Heart left ventricle (tissue), 16 donors: ENCODE results near the gene NSG1. TPM values are rescaled to one million over a fixed set of nuclear protein-coding genes. Genes with fewer than 3 reads are reported as not detected.
"Not testable (repeated sequence)": the region's sequence is repeated elsewhere in the genome, so short reads cannot be mapped to it uniquely, and the experiment has no call there.

ENCODE experiments used
- ATAC-seq, 4 donors: fragments of 200-7000 bp; cut with Tn5 transposase; one replicate each; pipeline ENCODE4 v1.9.1; 2020 to 2022; ENCODE audit warnings: moderate library complexity in 4 of 4, mild to moderate bottlenecking in 3 of 4, moderate number of reproducible peaks in 1 of 4
- DNase-seq, 5 donors: peaks; one replicate each; pipeline ENCODE4 v3.0.0-alpha.2; 2020
- H3K27ac ChIP-seq, 12 donors: fragments of 200-600 bp; sonication (generic) in 4 of 12; one replicate each; pipeline versions ENCODE4 v1.5.0 to v1.8.0; 2016 to 2022; ENCODE audit warnings: mild to moderate bottlenecking in 2 of 12
- H3K27me3 ChIP-seq, 9 donors: fragments of 200-600 bp; sonication (generic) in 2 of 9; one replicate each; pipeline versions ENCODE4 v1.5.1 to v1.8.0; 2016 to 2022; ENCODE audit warnings: mild to moderate bottlenecking in 3 of 9
- H3K36me3 ChIP-seq, 9 donors: fragments of 200-600 bp; sonication (generic) in 2 of 9; one replicate each; pipeline versions ENCODE4 v1.5.0 to v1.8.0; 2018 to 2022; ENCODE audit warnings: mild to moderate bottlenecking in 2 of 9
- H3K4me1 ChIP-seq, 12 donors: fragments of 200-600 bp; sonication (generic) in 4 of 12; one replicate each; pipeline versions ENCODE4 v1.5.0 to v1.8.0; 2016 to 2022; ENCODE audit warnings: mild to moderate bottlenecking in 3 of 12
- H3K4me3 ChIP-seq, 12 donors: fragments of 200-600 bp; sonication (generic) in 4 of 12; one replicate each; pipeline versions ENCODE4 v1.5.0 to v1.8.0; 2017 to 2022; ENCODE audit warnings: mild to moderate bottlenecking in 9 of 12, moderate library complexity in 4 of 12
- H3K9me3 ChIP-seq, 12 donors: fragments of 200-600 bp; sonication (generic) in 4 of 12; one replicate each; pipeline versions ENCODE4 v1.5.0 to v1.8.0; 2016 to 2022; ENCODE audit warnings: mild to moderate bottlenecking in 1 of 12
- POLR2A ChIP-seq, 2 donors: fragments of 450-650 bp; IDR thresholded peaks; one replicate each; pipeline ENCODE4 v1.6.1; 2017; ENCODE audit warnings: antibody characterized with exemption in 2 of 2, mild to moderate bottlenecking in 2 of 2, moderate library complexity in 2 of 2
- WGBS, 4 donors: extraction: QIAGEN DNeasy Blood & Tissue Kit in 2 of 4; methylation state at CpG; one replicate each; pipeline versions ENCODE4 v1.1.5 to v1.1.7; 2013 to 2018; 5-methylcytosine and 5-hydroxymethylcytosine counted together
- intact Hi-C, 10 donors: fragments of 100-400 bp; cut with DNase I; formaldehyde crosslinking; loops; one replicate each; pipeline versions ENCODE4 v1.11.1 to v1.14.2; 2022
- polyA plus RNA-seq, 2 donors: library from polyadenylated mRNA; stranded (reverse); fragments of 200-250 nt; gene quantifications; one replicate each; pipeline ENCODE4 v1.2.3, GENCODE V29; 2013
- total RNA-seq, 9 donors: library from RNA; depleted of rRNA in 2 of 9; stranded (reverse); fragments of >200 nt in 2 of 9; fragmentation: NEBNext Ultra II Directional in 3 of 9; extraction: Animal tissue kit (Norgen Biotek cat#: 25700) in 3 of 9; gene quantifications; one replicate each; pipeline versions ENCODE4 v1.1.0 to v1.2.4, GENCODE V29; 2016 to 2023
- TF ChIP-seq, protein P1 (sequence below), 12 donors: fragments of 200-600 bp; sonication (generic) in 4 of 12; IDR thresholded peaks; one replicate each; pipeline versions ENCODE4 v1.5.0 to v1.8.0; 2018 to 2022; ENCODE audit warnings: antibody characterized with exemption in 12 of 12, mild to moderate bottlenecking in 5 of 12
- donor health status: ischemic (EF 13 %, LVEDD 7.1; RV severe dilation, severe dysfunction).
- donor health status: healthy with polysubstance abuse.
- donor health status: DM: no; HTN: yes; CAD: no.
- donor health status: DM: no; HTN: no; CAD: no.
- donor health status: ischemic (EF 25% LVEDD 6.9; RV normal size, moderate dysfunction).
- donor health status: ischemic (EF 25% LVEDD 5.7; RV mildly dilated, moderate dysfunction).
- donor health status: healthy.
- donor health status: DM: yes; HTN: yes; CAD: no.
- donor health status: ischemic (EF 35%, LVEDD 5.7; RV mildly dilated, moderate dysfunction).
- donor health status: nonischemic (EF 11% LVEDD 7.7; RV severe dilation, severe dysfunction).
- donor health status: DM: yes; HTN: yes; CAD: no.
- donor health status: PGD.
- donor health status: ischemic (EF 29% LVEDD 5.4; RV normal size, mild dysfunction).
- donor health status: nonischemic (EF 23%, LVEDD 6.1; RV moderate dilation, normal function).

NSG1 gene
- total and polyA plus RNA-seq, 11 donors, result 2.1 to 19.7 (median 3.4) TPM

- Histone ChIP-seq H3K27me3 (no peaks in the 10 kb centered on the region), H3K9me3 (no peaks in the 10 kb centered on the region), H3K27ac (no peak overlapping the region), H3K4me1 (no peaks in the 10 kb centered on the region), H3K4me3 (no peak overlapping the region), H3K36me3 (peaks cover 0 to 73% (median 62%) of the 10 kb centered on the region in 9 donors)
- peak in 2 of 5 donors; percentile 9 to 10 for DNase-seq
- no peak for ATAC-seq
- intact Hi-C loops, result loop anchor here in 1 of 10 donors (10.0 kb wide), 1 partner anchor 165 kb away; no protein-coding TSS in a partner anchor
- WGBS, 4 donors, result 90 to 97% (median 96%) methylated on average over 12 of the region's 12 CpGs
- TF ChIP-seq POLR2A (IDR thresholded peaks at IDR 0.05), result no peak
- TF ChIP-seq, protein P1, sequence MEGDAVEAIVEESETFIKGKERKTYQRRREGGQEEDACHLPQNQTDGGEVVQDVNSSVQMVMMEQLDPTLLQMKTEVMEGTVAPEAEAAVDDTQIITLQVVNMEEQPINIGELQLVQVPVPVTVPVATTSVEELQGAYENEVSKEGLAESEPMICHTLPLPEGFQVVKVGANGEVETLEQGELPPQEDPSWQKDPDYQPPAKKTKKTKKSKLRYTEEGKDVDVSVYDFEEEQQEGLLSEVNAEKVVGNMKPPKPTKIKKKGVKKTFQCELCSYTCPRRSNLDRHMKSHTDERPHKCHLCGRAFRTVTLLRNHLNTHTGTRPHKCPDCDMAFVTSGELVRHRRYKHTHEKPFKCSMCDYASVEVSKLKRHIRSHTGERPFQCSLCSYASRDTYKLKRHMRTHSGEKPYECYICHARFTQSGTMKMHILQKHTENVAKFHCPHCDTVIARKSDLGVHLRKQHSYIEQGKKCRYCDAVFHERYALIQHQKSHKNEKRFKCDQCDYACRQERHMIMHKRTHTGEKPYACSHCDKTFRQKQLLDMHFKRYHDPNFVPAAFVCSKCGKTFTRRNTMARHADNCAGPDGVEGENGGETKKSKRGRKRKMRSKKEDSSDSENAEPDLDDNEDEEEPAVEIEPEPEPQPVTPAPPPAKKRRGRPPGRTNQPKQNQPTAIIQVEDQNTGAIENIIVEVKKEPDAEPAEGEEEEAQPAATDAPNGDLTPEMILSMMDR (IDR thresholded peaks at IDR 0.05), result no peak
These were observed 33.0 kb downstream of the NSG1 start for GRCh38 chr4:4419896-4420295.

- H3K4me1 ChIP-seq, result no peaks in the 10 kb centered on the region
- ATAC-seq (no peak), DNase-seq (no peak)
- H3K9me3 ChIP-seq, result no peaks in the 10 kb centered on the region
- intact Hi-C loops, result loop anchor here in 1 of 10 donors (10.0 kb wide), 1 partner anchor 166 kb away; no protein-coding TSS in a partner anchor
- TF ChIP-seq, protein P1 (IDR thresholded peaks at IDR 0.05), result no peak
- no peak for TF ChIP-seq POLR2A (IDR thresholded peaks at IDR 0.05)
- H3K36me3 ChIP-seq, result peaks cover 0 to 77% (median 67%) of the 10 kb centered on the region in 9 donors
- H3K4me3 ChIP-seq, result no peak overlapping the region
- no peaks in the 10 kb centered on the region for H3K27me3 ChIP-seq
- WGBS, 4 donors, result 96 to 97% (median 97%) methylated on average over 11 to 12 of the region's 12 CpGs
- no peak overlapping the region for H3K27ac ChIP-seq
These were observed 33.5 kb downstream of the NSG1 start for GRCh38 chr4:4420421-4420820.

DNA sequence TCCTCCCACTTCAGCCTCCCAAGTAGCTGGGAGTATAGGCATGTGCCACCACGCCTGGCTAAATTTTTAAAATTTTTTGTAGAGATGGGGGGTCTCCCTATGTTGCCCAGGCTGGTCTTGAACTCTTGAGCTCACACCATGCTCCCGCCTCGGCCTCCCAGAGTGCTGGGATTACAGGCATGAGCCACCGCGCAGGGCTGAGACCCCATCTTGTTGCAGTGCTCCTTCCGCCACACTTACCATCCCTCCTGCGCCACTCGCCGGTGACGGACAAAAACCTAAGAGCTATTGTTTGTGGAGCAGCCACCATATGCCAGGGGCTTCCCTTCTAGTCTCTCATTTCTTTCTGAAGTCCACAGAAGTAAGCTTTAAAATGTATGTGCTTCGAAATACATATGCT, 34.5 kb downstream of the NSG1 start:
- DNase-seq (no peak), ATAC-seq (no peak)
- H3K4me1 ChIP-seq, result no peaks in the 10 kb centered on the region
- TF ChIP-seq, protein P1 (IDR thresholded peaks at IDR 0.05), result no peak
- TF ChIP-seq POLR2A (IDR thresholded peaks at IDR 0.05), result no peak
- intact Hi-C loops, result loop anchor here in 1 of 10 donors (10.0 kb wide), 1 partner anchor 167 kb away; no protein-coding TSS in a partner anchor
- H3K4me3 ChIP-seq, result no peak overlapping the region
- peaks cover 0 to 81% (median 69%) of the 10 kb centered on the region in 9 donors for H3K36me3 ChIP-seq
- H3K9me3 ChIP-seq, result no peaks in the 10 kb centered on the region
- H3K27me3 ChIP-seq, result no peaks in the 10 kb centered on the region
- H3K27ac ChIP-seq, result no peak overlapping the region
- 96 to 98% (median 98%) methylated on average over 11 of the region's 11 CpGs for WGBS, 4 donors

- H3K27me3 ChIP-seq, H3K4me3 ChIP-seq, DNase-seq, H3K27ac ChIP-seq, ATAC-seq, H3K4me1 ChIP-seq, H3K9me3 ChIP-seq: not testable (repeated sequence)
- intact Hi-C loops, result loop anchor here in 1 of 10 donors (10.0 kb wide), 1 partner anchor 167 kb away; no protein-coding TSS in a partner anchor
- peaks cover 0 to 81% (median 69%) of the 10 kb centered on the region in 9 donors for H3K36me3 ChIP-seq
- 90 to 96% (median 93%) methylated on average over 7 of the region's 7 CpGs for WGBS, 4 donors
These were observed 35.2 kb downstream of the NSG1 start for GRCh38 chr4:4422117-4422516.
